CD4-positive, alpha-beta T cell treated with Interferon gamma for 1 hour (primary cell): ENCODE data around the gene WDR59.
"Not testable (repeated sequence)": the region's sequence is repeated elsewhere in the genome, so short reads cannot be mapped to it uniquely, and the experiment has no call there.

Experiments
- DNase-seq: peaks from one replicate; pipeline ENCODE4 v3.0.0-alpha.2; 2020

The WDR59 gene

GRCh38 chr16:75011634-75012307 lies 26.8 kb upstream of the WDR59 start:
- DNase-seq, result no peak

- no peak for DNase-seq
These were observed 25.5 kb upstream of the WDR59 start for GRCh38 chr16:75010427-75010826.

- DNase-seq, result no peak
These were observed 22.5 kb upstream of the WDR59 start for GRCh38 chr16:75007443-75007842.

GRCh38 chr16:75005697-75006096 lies 20.8 kb upstream of the WDR59 start:
- DNase-seq, result no peak

- no peak for DNase-seq
These were observed 19.5 kb upstream of the WDR59 start for GRCh38 chr16:75004460-75004859.

- no peak for DNase-seq
These were observed 19.0 kb upstream of the WDR59 start for GRCh38 chr16:75003931-75004330.

GRCh38 chr16:75002474-75002873 lies 17.6 kb upstream of the WDR59 start:
- no peak for DNase-seq

- DNase-seq, result no peak
These were observed 15.7 kb upstream of the WDR59 start for GRCh38 chr16:75000481-75001081.

GRCh38 chr16:74999609-75000480 lies 14.9 kb upstream of the WDR59 start:
- peak; percentile 52 for DNase-seq

- peak; percentile 8 for DNase-seq
These were observed 14.3 kb upstream of the WDR59 start for GRCh38 chr16:74999219-74999608.

- peak; percentile 78 for DNase-seq
These were observed 13.7 kb upstream of the WDR59 start, which contains the start of gene ZNRF1 for GRCh38 chr16:74998481-74999218. ZNRF1 (plus strand) TSS chr16:74999024; CDS start chr16:74999672, 648 bp downstream.

GRCh38 chr16:74997042-74997491 lies 12.1 kb upstream of the WDR59 start:
- no peak for DNase-seq

- DNase-seq, result no peak
These were observed 11.1 kb upstream of the WDR59 start for GRCh38 chr16:74995986-74996385.

- no peak for DNase-seq
These were observed 6.9 kb upstream of the WDR59 start for GRCh38 chr16:74991593-74992403.

GRCh38 chr16:74991268-74991592 lies 6.3 kb upstream of the WDR59 start:
- no peak for DNase-seq

- no peak for DNase-seq
These were observed 5.9 kb upstream of the WDR59 start for GRCh38 chr16:74990832-74991231.

- DNase-seq, result not testable (repeated sequence)
These were observed 4.9 kb upstream of the WDR59 start for GRCh38 chr16:74989864-74990263.

GRCh38 chr16:74987027-74987681 lies 2.2 kb upstream of the WDR59 start:
- no peak for DNase-seq

GRCh38 chr16:74984194-74984528 lies 762 bp downstream of the WDR59 start:
- no peak for DNase-seq

- no peak for DNase-seq
These were observed 2.7 kb downstream of the WDR59 start for GRCh38 chr16:74982256-74982655.

- DNase-seq, result no peak
These were observed 9.3 kb downstream of the WDR59 start for GRCh38 chr16:74975591-74975990.

- DNase-seq, result no peak
These were observed 11.6 kb downstream of the WDR59 start for GRCh38 chr16:74973304-74973703.
